Cerebellar cortex (tissue), 1 donor: ENCODE measurements around the gene PCDH8.
A peak's percentile ranks its signal among the peaks of the same experiment; 100 is the strongest.

Experiments
- DNase-seq: peaks from one replicate; pipeline ENCODE4 v3.0.0-alpha.2; 2015; ENCODE audit warnings: low spot score

PCDH8 gene

DNA sequence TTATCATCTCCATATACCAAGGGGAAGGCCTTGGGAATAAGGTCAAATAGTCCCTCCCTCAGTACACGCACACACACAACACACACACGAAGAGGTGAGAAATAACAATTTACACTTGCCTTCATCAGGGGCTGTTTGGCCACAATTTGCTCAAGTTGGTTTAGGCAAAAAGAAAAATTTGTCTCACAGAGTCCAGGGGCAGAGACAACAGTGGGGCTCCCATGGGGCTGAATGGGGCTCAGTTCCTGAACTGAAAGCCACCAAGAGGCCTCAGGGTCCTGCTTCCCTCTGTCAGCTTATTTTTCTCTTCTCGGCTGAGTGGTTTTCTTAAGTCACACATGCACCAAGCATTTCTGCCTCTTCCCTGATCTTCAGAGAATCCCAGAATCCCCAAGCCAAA lies 35.5 kb downstream of the PCDH8 start:
- no peak for DNase-seq

DNA sequence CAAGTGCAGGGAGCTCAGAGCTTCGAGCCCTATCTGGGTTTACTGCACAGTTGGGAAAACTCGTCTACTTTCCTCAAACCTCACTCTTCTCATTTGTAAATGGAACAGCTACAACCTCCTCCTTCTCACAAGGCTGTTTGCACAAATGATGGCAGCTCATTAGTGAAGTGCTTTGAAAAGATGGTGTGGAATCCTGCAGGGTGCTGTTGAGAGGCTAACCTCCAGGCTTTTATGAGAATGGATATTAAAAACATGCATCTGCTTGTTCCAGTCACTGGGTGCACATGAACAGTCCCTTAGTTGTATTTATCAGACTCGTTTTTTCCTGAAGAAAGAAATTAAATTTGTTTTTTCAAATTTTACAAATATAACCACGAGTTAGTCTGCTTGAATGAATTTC lies 36.6 kb downstream of the PCDH8 start:
- no peak for DNase-seq

DNA sequence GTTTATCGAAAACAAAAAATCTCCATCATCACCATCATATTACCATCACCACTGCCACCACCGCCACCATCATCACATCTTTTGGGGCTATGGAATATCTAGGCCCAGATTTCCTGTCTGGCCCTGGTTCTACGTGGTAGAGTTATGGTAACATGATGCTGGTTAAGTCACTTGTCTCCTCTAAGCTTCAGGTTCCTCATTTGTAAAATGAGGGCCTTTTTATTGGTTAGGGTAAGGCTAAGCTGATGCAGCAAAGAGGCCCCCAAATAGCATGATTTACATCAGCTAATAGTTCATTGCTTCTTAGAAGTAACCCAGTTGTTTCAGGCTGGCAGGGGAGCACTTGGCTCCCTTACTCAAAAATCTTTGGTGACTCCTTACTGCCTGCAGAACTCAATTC lies 37.9 kb downstream of the PCDH8 start:
- DNase-seq, result no peak

DNA sequence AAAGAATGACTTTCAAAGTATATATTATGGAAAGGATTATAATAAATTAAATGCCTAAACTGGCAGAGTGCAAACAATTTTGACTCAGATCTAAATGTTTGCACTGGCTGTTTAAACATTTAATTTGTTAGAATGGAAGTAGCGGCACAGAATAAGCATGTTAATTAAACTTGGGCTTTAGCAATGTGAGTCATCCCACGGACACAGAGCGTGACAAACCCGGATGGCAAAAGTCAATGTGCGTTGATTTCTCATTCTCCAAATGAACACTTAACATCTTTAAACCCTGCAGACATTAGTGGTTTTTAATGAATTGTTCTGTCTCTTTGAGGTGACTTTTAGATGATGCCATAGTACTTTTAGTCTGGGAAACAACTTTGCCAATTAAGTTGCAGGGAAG lies 38.4 kb downstream of the PCDH8 start:
- DNase-seq, result no peak

DNA sequence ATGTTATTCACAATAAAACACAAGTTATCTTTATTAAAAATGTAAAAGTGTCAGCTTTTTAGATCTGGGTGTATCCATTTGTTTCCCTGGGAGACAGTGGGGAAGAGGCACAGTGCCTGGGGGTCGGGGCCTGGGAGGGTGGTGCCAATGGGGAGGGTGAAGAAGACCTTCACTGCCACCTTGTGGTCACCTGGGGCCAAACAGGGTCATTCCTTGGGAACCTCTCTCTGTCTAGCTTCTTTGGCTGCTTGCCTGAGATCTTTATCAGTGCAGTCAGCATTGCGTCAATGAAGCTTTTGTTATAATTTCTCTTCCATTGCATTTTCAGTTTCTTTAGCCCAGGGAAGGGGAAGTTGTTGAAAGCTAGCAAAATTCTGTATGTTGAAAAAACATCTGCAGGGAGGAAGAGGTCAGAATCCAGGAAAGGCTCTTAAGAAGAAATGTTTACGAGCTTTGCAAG lies 39.1 kb downstream of the PCDH8 start:
- peak; percentile 35 for DNase-seq

DNA sequence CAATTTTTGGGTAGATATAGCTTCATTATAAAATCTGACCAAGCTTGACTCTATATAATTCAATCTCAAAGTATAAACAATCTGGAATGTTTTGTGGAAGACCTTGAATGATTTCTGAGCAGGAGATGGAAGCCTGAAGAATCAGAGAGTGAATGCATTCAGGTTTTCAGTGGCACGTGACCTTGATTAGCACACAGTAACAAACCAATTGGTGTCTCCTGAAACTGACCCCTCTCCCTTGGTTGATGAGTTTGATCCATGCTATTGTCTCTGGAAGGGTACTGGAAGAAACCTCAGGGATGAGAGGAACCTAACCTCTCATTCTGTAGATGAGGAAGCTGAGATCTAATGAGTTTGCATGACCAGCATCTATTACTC lies 39.6 kb downstream of the PCDH8 start:
- no peak for DNase-seq

DNA sequence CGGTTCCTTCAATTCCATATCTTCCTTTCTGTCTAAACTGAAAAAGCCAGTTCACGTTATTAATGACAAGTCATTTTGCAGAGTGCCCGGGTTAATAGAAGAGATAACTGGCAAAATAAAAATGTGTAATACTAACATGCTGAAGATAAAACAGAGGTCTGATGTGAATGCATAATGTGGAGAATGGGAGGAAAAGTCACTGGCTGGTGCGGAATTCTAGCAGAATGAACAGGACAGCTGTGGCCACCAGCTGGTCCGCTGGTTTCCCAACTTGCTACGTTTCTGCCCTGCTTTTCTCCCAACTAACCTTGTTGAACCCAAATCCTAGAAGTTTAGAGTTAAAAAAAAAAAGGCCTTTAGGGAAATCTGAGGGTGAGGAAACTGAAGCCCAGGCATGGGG lies 42.4 kb downstream of the PCDH8 start:
- DNase-seq, result no peak

DNA sequence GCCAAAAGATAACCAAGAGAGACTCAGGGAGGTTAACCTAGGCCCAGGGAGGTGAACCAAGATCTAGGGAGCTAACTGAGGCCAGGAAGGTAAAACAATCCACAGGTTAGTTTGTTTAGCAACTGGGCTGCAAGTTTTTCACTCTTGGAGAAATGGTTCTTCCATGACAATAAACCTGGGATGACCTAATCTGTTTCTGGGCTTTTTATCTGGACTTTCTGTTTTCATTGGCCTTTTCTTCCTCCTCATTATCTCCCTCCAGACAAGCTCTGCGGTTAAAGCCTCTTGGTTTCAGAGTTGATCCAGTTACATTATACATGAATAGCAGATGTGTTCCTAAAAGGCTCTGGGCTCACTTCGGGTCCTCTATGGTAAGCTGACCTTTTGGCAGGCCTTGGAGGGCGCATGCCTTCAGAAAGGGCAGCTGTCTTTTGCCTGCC lies 44.2 kb downstream of the PCDH8 start:
- no peak for DNase-seq

DNA sequence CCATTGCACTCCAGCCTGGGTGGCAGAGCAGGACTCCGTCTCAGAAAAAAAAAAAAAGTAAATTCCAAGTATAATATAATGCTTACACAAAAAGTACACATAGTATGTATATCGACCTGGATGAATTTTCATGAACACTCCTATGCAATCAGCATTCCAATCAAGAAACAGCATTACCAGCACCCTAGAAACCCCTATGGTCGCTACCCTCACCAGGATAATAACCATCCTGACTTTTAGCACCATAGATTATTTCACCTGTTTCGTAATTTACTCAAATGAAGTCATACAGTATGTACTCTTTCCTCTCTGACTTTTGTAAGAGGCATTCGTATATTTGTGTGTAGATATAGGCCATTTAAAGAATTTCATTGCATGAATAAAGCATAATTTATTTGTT lies 47.6 kb downstream of the PCDH8 start:
- DNase-seq, result no peak

DNA sequence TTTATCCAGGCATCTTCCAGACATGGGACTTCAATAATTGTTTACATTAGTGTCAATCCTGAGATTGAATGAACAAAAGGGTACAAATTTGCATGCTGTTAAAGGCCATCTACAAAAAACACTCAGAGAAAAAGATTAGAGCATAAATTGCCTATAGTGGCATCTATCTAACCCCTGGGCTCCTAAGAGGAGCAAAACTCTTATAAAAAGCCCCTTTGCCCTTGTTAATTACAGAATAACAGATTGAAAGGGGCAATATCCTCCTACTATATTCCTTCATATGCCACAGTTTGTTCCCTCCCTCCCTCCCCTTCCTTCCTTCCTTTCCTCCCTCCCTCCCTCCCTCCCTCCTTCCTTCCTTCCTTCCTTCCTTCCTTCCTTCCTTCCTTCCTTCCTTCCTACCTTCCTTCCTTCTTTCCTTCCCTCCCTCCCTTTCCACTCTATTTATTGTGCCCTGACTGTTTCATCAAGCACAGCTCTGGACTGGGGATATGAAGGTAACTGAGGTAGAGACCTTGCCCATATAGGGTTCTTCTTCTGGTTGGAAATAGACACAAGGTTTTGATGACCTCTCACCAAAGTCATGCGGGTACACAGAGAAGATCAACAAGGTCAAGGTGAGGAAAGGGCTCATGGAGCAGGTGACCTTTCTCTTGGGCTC lies 49.5 kb downstream of the PCDH8 start:
- no peak for DNase-seq

DNA sequence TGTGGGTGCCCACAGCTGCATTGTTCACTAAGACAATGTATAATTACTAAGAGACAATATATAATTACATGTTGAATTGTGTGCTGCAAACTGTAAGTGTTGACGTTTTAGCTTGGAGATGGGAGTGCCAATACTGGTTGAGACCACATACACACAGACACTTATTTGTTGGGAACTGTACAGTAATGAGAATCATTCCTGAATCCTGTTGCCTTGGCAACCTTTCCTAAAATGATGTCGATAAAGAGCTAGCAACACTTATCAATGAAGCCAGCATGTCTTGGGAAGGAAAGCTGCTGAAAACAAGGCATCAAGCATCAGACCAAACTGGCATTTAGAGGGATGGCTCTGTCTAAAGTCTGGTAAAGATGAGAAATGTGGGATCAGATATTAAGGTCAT lies 51.3 kb downstream of the PCDH8 start:
- no peak for DNase-seq

DNA sequence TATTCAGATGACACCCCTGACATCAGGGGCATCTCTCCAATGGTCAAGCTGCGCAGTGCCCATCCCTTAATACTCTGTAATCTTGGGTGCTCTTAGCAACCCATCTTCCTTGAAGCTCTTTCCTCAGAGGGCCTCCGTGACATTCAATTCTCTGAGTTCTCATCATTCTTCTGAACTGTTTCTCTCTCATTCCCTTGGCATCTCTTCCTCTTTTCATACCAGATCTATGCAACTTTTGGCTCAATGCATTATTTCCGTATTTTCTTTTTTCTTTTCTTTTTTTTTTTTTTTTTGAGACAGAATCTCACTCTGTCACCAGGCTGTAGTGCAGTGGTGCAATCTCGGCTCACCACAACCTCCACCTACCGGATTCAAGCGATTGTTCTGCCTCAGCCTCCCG lies 53.9 kb downstream of the PCDH8 start:
- DNase-seq, result no peak

DNA sequence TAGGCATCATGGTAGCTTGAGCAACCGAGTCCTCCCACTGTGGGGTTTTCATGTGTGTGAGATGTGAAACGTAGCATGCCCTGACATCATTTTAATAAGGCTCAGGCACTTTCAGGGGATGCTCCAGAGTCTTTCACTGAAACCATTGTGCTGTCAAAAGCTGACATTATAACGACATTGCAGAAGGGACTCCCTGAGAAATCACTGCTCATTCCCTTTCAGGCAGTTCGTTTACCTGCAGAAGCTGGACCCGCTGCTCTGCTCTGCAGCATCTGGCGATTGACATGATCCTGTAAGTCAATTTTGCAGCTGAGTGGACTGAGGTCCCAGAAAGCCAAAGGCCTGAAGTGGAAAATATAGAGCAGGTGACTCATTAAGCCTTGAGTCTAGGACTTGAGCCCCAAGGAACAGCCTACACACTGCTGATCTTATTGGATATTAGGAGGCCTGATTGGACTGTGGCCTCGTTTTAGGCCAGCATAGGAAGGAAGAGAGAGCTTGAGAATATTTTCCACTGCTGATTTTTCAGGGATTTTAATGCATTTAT lies 54.9 kb downstream of the PCDH8 start:
- DNase-seq, result no peak
